Peyer's patch (tissue), 4 donors: Measurements from ENCODE around the gene BCL2L12. TPM values are rescaled to one million over a fixed set of nuclear protein-coding genes. Genes with fewer than 3 reads are reported as not detected.
A peak's percentile ranks its signal among the peaks of the same experiment; 100 is the strongest.

ENCODE experiments used
- DNase-seq, 3 donors: peaks; one replicate each; pipeline ENCODE4 v3.0.0-alpha.2; 2017 to 2019
- H3K27ac ChIP-seq, 4 donors: fragments of 200-600 bp; sonication (generic); one replicate each; pipeline ENCODE4 v1.5.1; 2016 to 2019
- H3K27me3 ChIP-seq, 2 donors: fragments of 200-600 bp; sonication (generic); one replicate each; pipeline ENCODE4 v1.5.1; 2019
- H3K36me3 ChIP-seq, 3 donors: fragments of 200-600 bp; sonication (generic); one replicate each; pipeline ENCODE4 v1.5.1; 2016 to 2019
- H3K4me1 ChIP-seq, 4 donors: fragments of 200-600 bp; sonication (generic); one replicate each; pipeline ENCODE4 v1.5.1; 2016 to 2019
- H3K4me3 ChIP-seq, 4 donors: fragments of 200-600 bp; sonication (generic); 1 replicate in 3 of 4; 2 replicates in 1 of 4; pipeline ENCODE4 v1.5.1; 2016 to 2019; ENCODE audit warnings: mild to moderate bottlenecking in 1 of 4
- H3K9me3 ChIP-seq, 4 donors: fragments of 200-600 bp; sonication (generic); one replicate each; pipeline ENCODE4 v1.5.1; 2016 to 2019; ENCODE audit warnings: mild to moderate bottlenecking in 1 of 4
- POLR2A ChIP-seq, 2 donors: fragments of 450-650 bp; IDR thresholded peaks; one replicate each; pipeline ENCODE4 v1.5.1; 2017; ENCODE audit warnings: antibody characterized with exemption in 2 of 2, mild to moderate bottlenecking in 2 of 2, moderate library complexity in 2 of 2
- total RNA-seq, 4 donors: library from RNA; depleted of rRNA; stranded (reverse); fragments of >200 nt; gene quantifications; one replicate each; pipeline ENCODE4 v1.1.0, GENCODE V29; 2016
- TF ChIP-seq, protein P1 (sequence below), 6 experiments: fragments of 450-650 bp in 4 of 6; fragments of 200-600 bp in 2 of 6; sonication (generic) in 1 of 6; IDR thresholded peaks; one replicate each; pipeline ENCODE4 v1.5.1; 2017 to 2019; ENCODE audit warnings: antibody characterized with exemption in 6 of 6, mild to moderate bottlenecking in 3 of 6, moderate library complexity in 1 of 6

The BCL2L12 gene
- total RNA-seq, 4 donors from 2014 or later, result 5.3 to 28.9 (median 12.2) TPM

DNA sequence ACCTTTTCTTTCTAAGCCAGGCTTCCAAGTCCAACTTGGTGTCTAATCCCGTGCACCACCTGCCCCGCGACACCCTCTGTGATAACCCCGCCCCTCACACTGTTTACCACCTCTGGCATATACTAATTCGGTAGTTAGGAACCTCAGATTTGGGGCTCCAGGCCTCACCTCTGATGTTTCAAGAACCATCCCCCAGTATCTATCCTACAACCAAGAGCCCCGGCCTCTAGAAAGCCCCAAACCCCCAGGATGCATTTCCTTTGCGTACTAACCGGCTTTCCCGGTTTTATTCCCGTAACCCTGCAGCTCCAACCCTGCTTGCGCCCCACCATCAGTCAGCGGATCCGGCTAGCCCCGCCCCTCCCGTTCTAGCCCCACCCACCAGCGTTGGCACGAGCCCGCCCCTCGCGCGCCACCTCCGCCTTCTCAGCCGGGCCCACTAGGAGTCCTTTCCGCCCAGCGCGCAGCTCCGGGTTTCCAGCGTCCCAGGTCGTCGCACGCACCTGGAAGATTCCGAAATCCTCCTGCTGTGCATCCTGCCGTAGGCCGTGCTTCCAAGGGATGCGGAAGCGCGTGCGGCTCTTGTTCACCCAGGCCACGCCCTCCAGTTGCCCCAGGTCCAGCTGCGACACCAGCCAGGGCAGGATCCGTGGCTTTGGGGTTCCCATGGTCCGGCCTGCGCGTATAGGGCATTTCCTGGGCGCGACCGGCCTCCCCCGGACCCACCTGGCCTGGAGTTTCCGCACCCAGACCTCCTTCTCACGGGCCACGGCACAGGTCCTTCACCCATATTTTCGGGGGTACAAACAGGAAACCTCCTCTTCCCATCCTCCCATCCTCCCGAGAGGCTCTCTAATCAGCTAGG, 1.3 kb upstream of the BCL2L12 start:
- TF ChIP-seq POLR2A (IDR thresholded peaks at IDR 0.05), result peak; percentile 48 to 72
- TF ChIP-seq, protein P1, sequence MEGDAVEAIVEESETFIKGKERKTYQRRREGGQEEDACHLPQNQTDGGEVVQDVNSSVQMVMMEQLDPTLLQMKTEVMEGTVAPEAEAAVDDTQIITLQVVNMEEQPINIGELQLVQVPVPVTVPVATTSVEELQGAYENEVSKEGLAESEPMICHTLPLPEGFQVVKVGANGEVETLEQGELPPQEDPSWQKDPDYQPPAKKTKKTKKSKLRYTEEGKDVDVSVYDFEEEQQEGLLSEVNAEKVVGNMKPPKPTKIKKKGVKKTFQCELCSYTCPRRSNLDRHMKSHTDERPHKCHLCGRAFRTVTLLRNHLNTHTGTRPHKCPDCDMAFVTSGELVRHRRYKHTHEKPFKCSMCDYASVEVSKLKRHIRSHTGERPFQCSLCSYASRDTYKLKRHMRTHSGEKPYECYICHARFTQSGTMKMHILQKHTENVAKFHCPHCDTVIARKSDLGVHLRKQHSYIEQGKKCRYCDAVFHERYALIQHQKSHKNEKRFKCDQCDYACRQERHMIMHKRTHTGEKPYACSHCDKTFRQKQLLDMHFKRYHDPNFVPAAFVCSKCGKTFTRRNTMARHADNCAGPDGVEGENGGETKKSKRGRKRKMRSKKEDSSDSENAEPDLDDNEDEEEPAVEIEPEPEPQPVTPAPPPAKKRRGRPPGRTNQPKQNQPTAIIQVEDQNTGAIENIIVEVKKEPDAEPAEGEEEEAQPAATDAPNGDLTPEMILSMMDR (IDR thresholded peaks at IDR 0.05), result peak in 4 of 6 experiments; percentile 14 to 58 (median 51)
- H3K4me1 ChIP-seq, result peaks cover 0 to 23% (median 16%) of the 10 kb centered on the region in 4 donors
- peak overlapping the region; percentile 64 to 98 (median 84) for H3K4me3 ChIP-seq
- peaks cover 0 to 37% (median 0%) of the 10 kb centered on the region in 3 donors for H3K36me3 ChIP-seq
- peak; percentile 96 to 97 (median 97) for DNase-seq
- H3K27me3 ChIP-seq, result no peaks in the 10 kb centered on the region
- no peaks in the 10 kb centered on the region for H3K9me3 ChIP-seq
- peak overlapping the region; percentile 80 to 97 (median 92) for H3K27ac ChIP-seq

DNA sequence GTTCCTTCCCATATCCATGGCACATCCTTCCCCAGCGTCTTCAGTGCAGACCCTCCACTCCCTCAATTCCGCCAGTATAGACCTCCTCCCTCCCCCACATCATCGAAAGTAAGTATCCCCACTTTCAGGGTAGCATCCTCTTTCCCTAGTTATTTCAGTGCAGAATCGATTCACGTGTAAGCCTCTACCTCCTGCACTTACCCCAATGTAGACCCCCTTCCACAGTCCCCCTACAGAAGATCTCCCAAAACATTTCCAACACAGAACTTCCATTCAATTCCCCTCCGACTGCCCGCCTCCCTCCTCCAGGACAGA, 740 bp upstream of the BCL2L12 start:
- H3K36me3 ChIP-seq, result peaks cover 0 to 31% (median 0%) of the 10 kb centered on the region in 3 donors
- H3K9me3 ChIP-seq, result no peaks in the 10 kb centered on the region
- no peak for DNase-seq
- peak overlapping the region; percentile 80 to 97 (median 92) for H3K27ac ChIP-seq
- H3K4me3 ChIP-seq, result peak overlapping the region; percentile 64 to 98 (median 84)
- no peaks in the 10 kb centered on the region for H3K27me3 ChIP-seq
- TF ChIP-seq, protein P1 (IDR thresholded peaks at IDR 0.05), result no peak
- TF ChIP-seq POLR2A (IDR thresholded peaks at IDR 0.05), result no peak
- H3K4me1 ChIP-seq, result peaks cover 0 to 23% (median 16%) of the 10 kb centered on the region in 4 donors

DNA sequence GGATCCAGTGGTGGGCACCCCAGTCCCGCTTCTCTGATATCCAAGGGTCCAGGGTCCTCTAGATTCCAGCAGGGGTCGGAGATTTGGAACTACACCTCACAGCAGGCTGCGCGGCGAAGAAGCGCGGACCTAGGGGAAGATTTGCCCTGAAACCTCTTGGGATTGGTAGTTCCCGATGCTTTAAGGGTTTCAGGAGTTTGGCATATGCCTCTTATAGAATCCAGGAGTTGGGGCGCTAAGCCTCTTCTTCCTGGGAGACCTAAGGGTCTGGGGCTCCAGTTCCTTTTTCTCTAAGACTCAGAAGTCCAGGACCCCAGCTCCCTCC, 349 bp downstream of the BCL2L12 start:
- H3K36me3 ChIP-seq, result peaks cover 0 to 21% (median 0%) of the 10 kb centered on the region in 3 donors
- H3K27ac ChIP-seq, result peak overlapping the region; percentile 80 to 97 (median 92)
- TF ChIP-seq POLR2A (IDR thresholded peaks at IDR 0.05), result no peak
- TF ChIP-seq, protein P1 (IDR thresholded peaks at IDR 0.05), result no peak
- no peaks in the 10 kb centered on the region for H3K9me3 ChIP-seq
- peaks cover 0 to 23% (median 16%) of the 10 kb centered on the region in 4 donors for H3K4me1 ChIP-seq
- peak overlapping the region; percentile 64 to 98 (median 84) for H3K4me3 ChIP-seq
- DNase-seq, result no peak
- H3K27me3 ChIP-seq, result no peaks in the 10 kb centered on the region

DNA sequence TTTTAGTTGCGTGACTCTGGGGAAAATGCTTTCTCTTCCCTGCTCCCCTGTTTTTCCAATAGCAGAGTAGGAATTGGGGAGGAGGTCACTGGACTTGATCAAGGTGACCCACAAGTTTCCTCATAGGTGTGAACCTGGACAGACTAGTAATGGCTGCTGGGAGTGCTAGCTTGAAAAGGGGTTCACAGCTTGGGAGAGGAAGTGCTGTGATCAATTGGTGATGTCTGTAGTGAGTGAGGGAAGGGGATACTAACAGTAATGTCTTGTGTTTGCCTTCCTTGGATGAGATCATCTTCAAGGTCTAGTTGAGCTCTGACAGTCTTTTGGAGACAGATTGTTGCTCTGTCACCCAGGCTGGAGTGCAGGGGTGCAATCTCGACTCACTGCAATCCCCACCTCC, 1.7 kb downstream of the BCL2L12 start:
- Histone ChIP-seq H3K36me3 (peaks cover 0 to 7% (median 0%) of the 10 kb centered on the region in 3 donors), H3K27me3 (no peaks in the 10 kb centered on the region), H3K4me1 (peaks cover 0 to 30% (median 20%) of the 10 kb centered on the region in 4 donors), H3K9me3 (no peaks in the 10 kb centered on the region), H3K4me3 (no peak overlapping the region), H3K27ac (no peak overlapping the region)
- TF ChIP-seq, protein P1 (IDR thresholded peaks at IDR 0.05), result no peak
- no peak for DNase-seq

DNA sequence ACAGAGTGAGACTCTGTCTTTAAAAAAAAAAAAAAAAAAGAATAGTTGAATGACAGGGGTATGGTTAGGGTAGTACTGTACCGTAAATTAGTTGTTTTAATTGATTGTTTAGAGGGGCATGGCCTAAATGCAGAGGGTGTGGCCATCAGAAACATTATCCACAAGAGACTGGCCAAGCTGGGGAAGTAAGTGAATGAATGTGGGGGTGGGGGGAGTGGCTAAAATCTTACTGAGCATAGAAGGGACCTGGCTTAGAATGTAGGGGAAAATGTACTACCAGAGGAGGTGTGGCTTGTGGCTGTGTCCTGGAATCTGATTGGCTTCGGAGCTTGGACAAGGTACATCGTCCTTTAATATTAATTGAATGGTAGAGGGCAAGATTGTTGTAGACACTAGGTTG, 3.8 kb downstream of the BCL2L12 start:
- Histone ChIP-seq H3K27ac (no peak overlapping the region), H3K4me3 (no peak overlapping the region), H3K27me3 (no peaks in the 10 kb centered on the region), H3K9me3 (no peaks in the 10 kb centered on the region), H3K4me1 (peaks cover 0 to 17% (median 12%) of the 10 kb centered on the region in 4 donors), H3K36me3 (no peaks in the 10 kb centered on the region)
- no peak for DNase-seq
- TF ChIP-seq POLR2A (IDR thresholded peaks at IDR 0.05), result no peak
- TF ChIP-seq, protein P1 (IDR thresholded peaks at IDR 0.05), result no peak
